BLaER1 (cell line): Measurements from ENCODE around the gene CHID1.

Experiments
- H3K27ac ChIP-seq: shearing (Covaris generic); formaldehyde crosslinking; 2 replicates; pipeline ENCODE4 v1.8.1; 2022
- H3K27me3 ChIP-seq: shearing (Covaris generic); formaldehyde crosslinking; 2 replicates; pipeline ENCODE4 v1.8.1; 2022
- H3K36me3 ChIP-seq: shearing (Covaris generic); formaldehyde crosslinking; 2 replicates; pipeline ENCODE4 v1.8.1; 2022
- H3K4me1 ChIP-seq: shearing (Covaris generic); formaldehyde crosslinking; 2 replicates; pipeline ENCODE4 v1.8.1; 2022
- H3K4me2 ChIP-seq: shearing (Covaris generic); formaldehyde crosslinking; 2 replicates; pipeline ENCODE4 v1.8.1; 2022
- H3K4me3 ChIP-seq: shearing (Covaris generic); formaldehyde crosslinking; 2 replicates; pipeline ENCODE4 v1.8.1; 2022
- H3K9ac ChIP-seq: shearing (Covaris generic); formaldehyde crosslinking; 2 replicates; pipeline ENCODE4 v1.8.1; 2022
- H3K9me3 ChIP-seq: shearing (Covaris generic); formaldehyde crosslinking; 2 replicates; pipeline ENCODE4 v1.8.1; 2022
- H4K20me1 ChIP-seq: shearing (Covaris generic); formaldehyde crosslinking; 2 replicates; pipeline ENCODE4 v1.8.1; 2022
- Cebpa-rat ChIP-seq: shearing (Covaris generic); IDR thresholded peaks from 2 replicates; pipeline ENCODE4 v1.8.1; 2022

CHID1 gene

GRCh38 chr11:823441-824291 lies 86.9 kb downstream of the CHID1 start:
- peaks cover 41% of the 10 kb centered on the region for H3K27me3 ChIP-seq
- peaks cover 75% of the 10 kb centered on the region for H3K4me1 ChIP-seq
- peaks cover 89% of the 10 kb centered on the region for H4K20me1 ChIP-seq
- peaks cover 36% of the 10 kb centered on the region for H3K36me3 ChIP-seq
- H3K9ac ChIP-seq, result no peak overlapping the region
- no peak for TF ChIP-seq Cebpa-rat
- H3K4me3 ChIP-seq, result no peak overlapping the region
- no peak overlapping the region for H3K4me2 ChIP-seq
- H3K27ac ChIP-seq, result no peak overlapping the region
- H3K9me3 ChIP-seq, result no peaks in the 10 kb centered on the region

GRCh38 chr11:821512-822371 lies 88.9 kb downstream of the CHID1 start:
- H3K4me1 ChIP-seq, result peaks cover 57% of the 10 kb centered on the region
- peaks cover 21% of the 10 kb centered on the region for H3K27me3 ChIP-seq
- H3K4me3 ChIP-seq, result no peak overlapping the region
- no peaks in the 10 kb centered on the region for H3K9me3 ChIP-seq
- no peak overlapping the region for H3K27ac ChIP-seq
- H3K9ac ChIP-seq, result peak overlapping the region; percentile 94; the same call in 1 of the 2 replicates
- H4K20me1 ChIP-seq, result peaks cover 70% of the 10 kb centered on the region
- H3K4me2 ChIP-seq, result peak overlapping the region; percentile 87
- no peak for TF ChIP-seq Cebpa-rat
- H3K36me3 ChIP-seq, result peaks cover 36% of the 10 kb centered on the region

GRCh38 chr11:820655-821511 lies 89.7 kb downstream of the CHID1 start:
- peaks cover 65% of the 10 kb centered on the region for H4K20me1 ChIP-seq
- H3K9me3 ChIP-seq, result no peaks in the 10 kb centered on the region
- peaks cover 49% of the 10 kb centered on the region for H3K4me1 ChIP-seq
- H3K9ac ChIP-seq, result peak overlapping the region; percentile 94
- peaks cover 41% of the 10 kb centered on the region for H3K36me3 ChIP-seq
- peaks cover 13% of the 10 kb centered on the region for H3K27me3 ChIP-seq
- H3K4me3 ChIP-seq, result peak overlapping the region; percentile 88
- no peak for TF ChIP-seq Cebpa-rat
- peak overlapping the region; percentile 87 for H3K4me2 ChIP-seq
- peak overlapping the region; percentile 90 for H3K27ac ChIP-seq

GRCh38 chr11:819943-820649 lies 90.5 kb downstream of the CHID1 start:
- peaks cover 60% of the 10 kb centered on the region for H4K20me1 ChIP-seq
- no peak for TF ChIP-seq Cebpa-rat
- peak overlapping the region; percentile 94 for H3K9ac ChIP-seq
- H3K9me3 ChIP-seq, result no peaks in the 10 kb centered on the region
- peaks cover 5% of the 10 kb centered on the region for H3K27me3 ChIP-seq
- peaks cover 41% of the 10 kb centered on the region for H3K36me3 ChIP-seq
- peak overlapping the region; percentile 88 for H3K4me3 ChIP-seq
- peak overlapping the region; percentile 87 for H3K4me2 ChIP-seq
- peaks cover 41% of the 10 kb centered on the region for H3K4me1 ChIP-seq
- H3K27ac ChIP-seq, result peak overlapping the region; percentile 90

GRCh38 chr11:819129-819931 lies 91.3 kb downstream of the CHID1 start:
- H3K27me3 ChIP-seq, result no peaks in the 10 kb centered on the region
- peaks cover 41% of the 10 kb centered on the region for H3K36me3 ChIP-seq
- H3K4me2 ChIP-seq, result peak overlapping the region; percentile 89
- TF ChIP-seq Cebpa-rat, result no peak
- H4K20me1 ChIP-seq, result peaks cover 52% of the 10 kb centered on the region
- H3K9me3 ChIP-seq, result no peaks in the 10 kb centered on the region
- peaks cover 33% of the 10 kb centered on the region for H3K4me1 ChIP-seq
- H3K9ac ChIP-seq, result peak overlapping the region; percentile 94
- peak overlapping the region; percentile 88 for H3K4me3 ChIP-seq
- H3K27ac ChIP-seq, result peak overlapping the region; percentile 90

- Histone ChIP-seq H3K27ac (peak within 1 kb of the TSS; percentile 90), H3K4me2 (peak within 1 kb of the TSS; percentile 89), H4K20me1 (peaks cover 51% of the 10 kb centered on the region), H3K9me3 (no peaks in the 10 kb centered on the region), H3K4me1 (peaks cover 33% of the 10 kb centered on the region), H3K4me3 (peak within 1 kb of the TSS; percentile 88), H3K27me3 (no peaks in the 10 kb centered on the region), H3K9ac (peak within 1 kb of the TSS; percentile 94), H3K36me3 (peaks cover 41% of the 10 kb centered on the region)
- no peak for TF ChIP-seq Cebpa-rat
Observed at GRCh38 chr11:818396-819128, 92.0 kb downstream of the CHID1 start, which contains the start of gene PNPLA2. Gene PNPLA2, plus strand, starts transcription at chr11:818914. Its CDS starts 805 bp downstream, at chr11:819719.
